ENCODE measurements around the gene TSKU.

DNA sequence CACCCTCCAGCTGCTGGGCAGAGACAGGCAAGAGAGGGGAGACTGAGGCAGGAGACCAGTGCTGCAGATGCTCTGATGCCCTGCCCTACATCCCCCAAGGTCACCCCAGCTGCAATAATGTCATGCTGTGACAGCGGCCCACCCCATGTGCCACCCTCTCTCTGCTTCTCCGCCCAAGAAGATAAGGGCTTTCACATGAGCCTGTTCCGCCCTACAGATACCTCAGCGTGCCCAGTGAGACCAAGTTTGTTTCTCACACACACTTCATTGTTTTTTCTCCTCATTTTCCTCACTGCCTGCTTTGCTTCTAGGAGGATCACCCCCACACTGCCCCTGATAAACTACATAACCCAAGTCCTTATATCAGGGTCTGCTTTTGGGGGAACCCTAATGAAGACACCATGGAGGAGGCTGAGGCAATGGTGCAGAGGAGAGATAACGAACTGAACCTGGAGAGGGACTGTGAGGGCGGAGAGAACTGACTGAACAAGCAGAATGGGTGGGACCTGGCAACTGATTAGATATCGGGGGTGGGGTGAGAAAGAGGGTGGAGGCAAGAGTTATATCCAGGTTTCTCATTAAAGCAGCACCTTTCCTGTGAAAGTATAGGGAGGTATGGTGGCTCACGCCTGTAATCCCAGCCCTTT lies 37.5 kb upstream of the TSKU start:
- no peak for TF ChIP-seq EZH2 (IDR thresholded peaks at IDR 0.05; ENCODE audit: borderline replicate concordance, low read depth, low read length, severe bottlenecking)
- TF ChIP-seq, protein P1, sequence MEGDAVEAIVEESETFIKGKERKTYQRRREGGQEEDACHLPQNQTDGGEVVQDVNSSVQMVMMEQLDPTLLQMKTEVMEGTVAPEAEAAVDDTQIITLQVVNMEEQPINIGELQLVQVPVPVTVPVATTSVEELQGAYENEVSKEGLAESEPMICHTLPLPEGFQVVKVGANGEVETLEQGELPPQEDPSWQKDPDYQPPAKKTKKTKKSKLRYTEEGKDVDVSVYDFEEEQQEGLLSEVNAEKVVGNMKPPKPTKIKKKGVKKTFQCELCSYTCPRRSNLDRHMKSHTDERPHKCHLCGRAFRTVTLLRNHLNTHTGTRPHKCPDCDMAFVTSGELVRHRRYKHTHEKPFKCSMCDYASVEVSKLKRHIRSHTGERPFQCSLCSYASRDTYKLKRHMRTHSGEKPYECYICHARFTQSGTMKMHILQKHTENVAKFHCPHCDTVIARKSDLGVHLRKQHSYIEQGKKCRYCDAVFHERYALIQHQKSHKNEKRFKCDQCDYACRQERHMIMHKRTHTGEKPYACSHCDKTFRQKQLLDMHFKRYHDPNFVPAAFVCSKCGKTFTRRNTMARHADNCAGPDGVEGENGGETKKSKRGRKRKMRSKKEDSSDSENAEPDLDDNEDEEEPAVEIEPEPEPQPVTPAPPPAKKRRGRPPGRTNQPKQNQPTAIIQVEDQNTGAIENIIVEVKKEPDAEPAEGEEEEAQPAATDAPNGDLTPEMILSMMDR (IDR thresholded peaks at IDR 0.05; ENCODE audit: borderline replicate concordance, extremely low read depth, low read length, poor library complexity, severe bottlenecking), result no peak
